Measurements from ENCODE around the gene GREB1.

The GREB1 gene

GRCh38 chr2:11679016-11679415 lies 145.2 kb downstream of the GREB1 start:
- Histone ChIP-seq H3K79me2 (ENCODE audit: insufficient read depth, low read depth) (no peaks in the 10 kb centered on the region), H4K20me1 (ENCODE audit: insufficient read depth) (no peaks in the 10 kb centered on the region), H3K27me3 (ENCODE audit: insufficient read depth, low read depth) (no peaks in the 10 kb centered on the region), H3K9ac (no peak overlapping the region), H3K4me2 (no peak overlapping the region), H3K4me1 (ENCODE audit: low read depth, poor library complexity, severe bottlenecking) (peaks cover 5% of the 10 kb centered on the region), H2AFZ (ENCODE audit: low read depth) (no peak overlapping the region), H3K36me3 (ENCODE audit: insufficient read depth) (no peaks in the 10 kb centered on the region), H3K27ac (no peak overlapping the region), H3K4me3 (IDR thresholded peaks at IDR 0.05; ENCODE audit: insufficient read depth, low read depth, low read length) (no peak overlapping the region)
- no peak for TF ChIP-seq CTCF (conservative IDR thresholded peaks at IDR 0.05; ENCODE audit: low read depth, low read length)

- Histone ChIP-seq H2AFZ (ENCODE audit: low read depth) (no peak overlapping the region), H3K9ac (no peak overlapping the region), H3K36me3 (ENCODE audit: insufficient read depth) (no peaks in the 10 kb centered on the region), H3K4me1 (ENCODE audit: low read depth, poor library complexity, severe bottlenecking) (peaks cover 5% of the 10 kb centered on the region), H3K4me2 (no peak overlapping the region), H3K27ac (no peak overlapping the region), H4K20me1 (ENCODE audit: insufficient read depth) (no peaks in the 10 kb centered on the region), H3K27me3 (ENCODE audit: insufficient read depth, low read depth) (no peaks in the 10 kb centered on the region), H3K79me2 (ENCODE audit: insufficient read depth, low read depth) (no peaks in the 10 kb centered on the region), H3K4me3 (IDR thresholded peaks at IDR 0.05; ENCODE audit: insufficient read depth, low read depth, low read length) (no peak overlapping the region)
- TF ChIP-seq CTCF (conservative IDR thresholded peaks at IDR 0.05; ENCODE audit: low read depth, low read length) = no peak
Measured at GRCh38 chr2:11679486-11680181, 145.8 kb downstream of the GREB1 start.

- Histone ChIP-seq H3K4me1 (ENCODE audit: low read depth, poor library complexity, severe bottlenecking) (peaks cover 5% of the 10 kb centered on the region), H3K4me2 (no peak overlapping the region), H3K36me3 (ENCODE audit: insufficient read depth) (no peaks in the 10 kb centered on the region), H2AFZ (ENCODE audit: low read depth) (no peak overlapping the region), H4K20me1 (ENCODE audit: insufficient read depth) (no peaks in the 10 kb centered on the region), H3K27me3 (ENCODE audit: insufficient read depth, low read depth) (no peaks in the 10 kb centered on the region), H3K9ac (no peak overlapping the region), H3K4me3 (IDR thresholded peaks at IDR 0.05; ENCODE audit: insufficient read depth, low read depth, low read length) (no peak overlapping the region), H3K79me2 (ENCODE audit: insufficient read depth, low read depth) (no peaks in the 10 kb centered on the region), H3K27ac (no peak overlapping the region)
- TF ChIP-seq CTCF (conservative IDR thresholded peaks at IDR 0.05; ENCODE audit: low read depth, low read length) = no peak
Measured at GRCh38 chr2:11680182-11680900, 146.5 kb downstream of the GREB1 start.

- Histone ChIP-seq H2AFZ (ENCODE audit: low read depth) (no peak overlapping the region), H4K20me1 (ENCODE audit: insufficient read depth) (no peaks in the 10 kb centered on the region), H3K36me3 (ENCODE audit: insufficient read depth) (no peaks in the 10 kb centered on the region), H3K9ac (no peak overlapping the region), H3K79me2 (ENCODE audit: insufficient read depth, low read depth) (no peaks in the 10 kb centered on the region), H3K4me1 (ENCODE audit: low read depth, poor library complexity, severe bottlenecking) (peaks cover 5% of the 10 kb centered on the region), H3K4me2 (no peak overlapping the region), H3K27me3 (ENCODE audit: insufficient read depth, low read depth) (no peaks in the 10 kb centered on the region), H3K4me3 (IDR thresholded peaks at IDR 0.05; ENCODE audit: insufficient read depth, low read depth, low read length) (no peak overlapping the region), H3K27ac (no peak overlapping the region)
- TF ChIP-seq CTCF (conservative IDR thresholded peaks at IDR 0.05; ENCODE audit: low read depth, low read length) = no peak
Measured at GRCh38 chr2:11680901-11681721, 147.3 kb downstream of the GREB1 start.

Data from KMS-11 (cell line).